HG03342 (cell line): Measurements from ENCODE around the gene CCDC92.
"Not testable (repeated sequence)": the region's sequence is repeated elsewhere in the genome, so short reads cannot be mapped to it uniquely, and the experiment has no call there.

Experiments
- ATAC-seq: cut with Tn5 transposase; IDR thresholded peaks from one replicate; pipeline ENCODE4 v1.9.1; 2021; ENCODE audit warnings: mild to moderate bottlenecking, moderate library complexity; ENCODE audit not compliant: unreplicated experiment

Gene CCDC92

DNA sequence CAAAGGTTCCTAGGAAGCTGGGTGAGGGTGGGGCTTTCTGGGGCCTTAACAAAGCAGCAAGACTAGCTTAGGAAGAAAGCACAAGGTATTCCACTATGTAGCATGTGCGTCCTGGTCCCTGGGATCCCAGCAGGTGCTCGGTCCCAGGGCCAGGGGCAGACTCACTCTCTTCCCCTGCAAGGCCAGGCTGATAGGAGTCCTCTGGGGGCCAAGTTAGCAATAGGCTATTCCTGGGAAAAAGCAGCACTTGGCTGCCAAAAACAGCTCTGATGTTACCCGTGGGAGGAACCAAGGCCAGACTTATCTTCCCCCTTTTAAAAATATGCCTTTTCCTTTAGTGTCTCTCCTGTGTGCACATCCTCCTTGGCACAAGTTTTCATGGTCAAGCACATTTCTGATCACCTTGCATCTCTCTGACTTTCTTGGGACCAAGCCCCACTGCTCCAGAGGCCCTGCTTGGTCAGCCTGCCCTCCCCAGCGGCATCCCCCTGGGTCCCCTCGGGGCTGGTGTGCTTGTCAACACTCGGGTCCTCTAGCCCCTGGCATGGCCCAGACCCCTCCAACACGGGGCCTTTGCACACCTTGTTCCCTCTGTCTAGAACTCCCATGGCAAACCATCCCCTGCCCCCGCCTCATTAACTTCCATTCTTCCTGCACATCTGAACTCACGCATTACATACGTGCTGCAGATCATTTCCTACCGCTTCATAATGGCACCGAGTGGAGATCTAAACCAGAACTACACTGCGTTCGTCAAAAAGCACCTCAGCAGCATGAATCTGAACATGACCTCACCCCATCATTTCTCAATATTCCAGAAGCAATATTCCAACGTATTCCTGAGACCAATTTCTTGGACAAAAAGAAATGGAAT, 21.9 kb downstream of the CCDC92 start:
- no peak for ATAC-seq

DNA sequence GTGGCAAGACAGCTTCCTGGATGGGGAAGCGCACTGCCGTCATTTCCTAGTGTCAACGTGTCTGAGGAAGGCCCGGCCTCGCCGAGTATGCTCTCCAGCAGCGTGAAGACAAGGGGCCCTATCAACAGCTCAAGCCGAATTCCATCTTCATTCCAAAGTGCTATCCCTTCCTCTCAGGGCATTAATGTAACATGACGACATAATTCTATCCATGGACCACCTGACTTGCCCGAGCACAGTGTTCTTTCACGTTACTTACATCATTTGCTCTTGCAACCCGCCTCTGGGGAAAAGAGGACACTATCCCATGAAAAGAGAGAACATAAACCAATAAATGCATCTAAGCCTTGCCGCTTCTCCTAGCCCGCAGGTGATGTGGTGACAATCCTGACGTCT, 22.9 kb downstream of the CCDC92 start:
- ATAC-seq: no peak

DNA sequence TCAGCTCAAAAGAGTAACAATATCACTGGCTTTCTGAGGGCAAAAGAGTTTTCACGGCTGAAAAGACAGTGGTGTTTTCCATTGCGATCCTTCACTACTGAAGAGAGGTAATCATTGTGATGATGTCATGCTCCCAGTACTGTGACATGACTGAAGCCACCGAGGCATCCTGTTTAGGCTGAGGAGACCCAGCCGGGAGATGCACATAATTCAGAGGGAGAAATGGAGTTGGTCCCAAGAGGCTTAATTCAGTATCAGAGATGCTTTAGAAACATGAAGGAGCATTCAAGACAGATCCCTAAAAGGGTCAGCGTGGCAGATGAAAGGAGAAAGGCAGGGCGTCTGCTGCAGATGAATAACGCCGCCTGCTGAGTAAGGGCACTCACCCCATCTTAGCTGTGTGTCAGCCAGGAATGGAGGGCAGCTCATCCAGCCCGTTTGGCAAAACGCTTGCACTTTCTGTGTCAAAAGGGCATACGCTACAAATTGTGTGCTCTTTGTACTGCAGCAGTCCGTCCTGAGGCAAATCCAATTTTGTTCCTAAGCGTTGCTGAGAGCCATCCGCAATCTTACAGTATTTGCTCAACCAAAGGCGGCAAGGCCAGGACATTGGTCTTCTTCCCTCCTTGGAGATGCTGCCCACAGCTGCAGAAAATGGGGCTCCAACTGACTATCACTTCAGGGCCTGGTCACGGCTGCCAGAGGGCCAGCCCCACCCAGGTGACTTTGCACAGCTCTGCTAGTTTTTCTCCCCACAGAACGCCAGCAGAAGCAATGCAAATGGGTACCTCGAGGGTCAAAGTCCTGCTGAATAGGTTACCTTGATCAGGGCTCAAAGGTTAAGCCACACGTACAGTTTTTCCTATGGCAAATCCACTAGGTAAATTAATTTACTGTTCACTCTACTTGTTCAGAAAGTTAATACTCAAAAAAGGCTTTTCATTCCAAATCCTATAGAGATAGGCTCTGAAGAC, 23.5 kb downstream of the CCDC92 start:
- ATAC-seq: no peak

DNA sequence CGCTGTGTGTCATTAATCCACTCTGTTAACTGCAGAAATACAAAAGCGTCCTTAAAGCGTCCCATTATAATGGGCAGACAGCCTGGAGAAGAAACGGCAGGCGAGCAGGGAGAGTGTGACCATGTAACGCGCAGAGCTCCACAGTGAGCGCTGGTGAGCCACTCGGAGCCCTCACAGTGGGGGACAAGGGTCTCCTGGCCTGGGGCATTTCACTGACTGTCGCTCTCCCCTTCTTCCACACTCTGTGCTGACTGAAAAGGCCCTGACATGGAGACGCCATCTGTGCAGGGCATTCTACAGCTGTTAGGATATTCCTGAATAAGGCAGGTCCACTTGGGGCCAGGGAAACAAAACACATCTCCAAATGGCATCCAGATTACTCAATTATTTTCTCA, 24.2 kb downstream of the CCDC92 start:
- ATAC-seq: no peak

DNA sequence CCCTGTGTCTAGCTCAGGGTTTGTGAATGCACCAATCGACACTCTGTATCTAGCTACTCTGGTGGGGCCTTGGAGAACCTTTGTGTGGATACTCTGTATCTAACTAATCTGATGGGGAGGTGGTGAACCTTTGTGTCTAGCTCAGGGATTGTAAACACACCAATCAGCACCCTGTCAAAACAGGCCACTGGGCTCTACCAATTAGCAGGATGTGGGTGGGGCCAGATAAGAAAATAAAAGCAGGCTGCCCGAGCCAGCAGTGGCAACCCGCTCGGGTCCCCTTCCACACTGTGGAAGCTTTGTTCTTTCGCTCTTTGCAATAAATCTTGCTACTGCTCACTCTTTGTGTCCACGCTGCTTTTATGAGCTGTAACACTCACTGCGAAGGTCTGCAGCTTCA, 25.1 kb downstream of the CCDC92 start:
- ATAC-seq: not testable (repeated sequence)

DNA sequence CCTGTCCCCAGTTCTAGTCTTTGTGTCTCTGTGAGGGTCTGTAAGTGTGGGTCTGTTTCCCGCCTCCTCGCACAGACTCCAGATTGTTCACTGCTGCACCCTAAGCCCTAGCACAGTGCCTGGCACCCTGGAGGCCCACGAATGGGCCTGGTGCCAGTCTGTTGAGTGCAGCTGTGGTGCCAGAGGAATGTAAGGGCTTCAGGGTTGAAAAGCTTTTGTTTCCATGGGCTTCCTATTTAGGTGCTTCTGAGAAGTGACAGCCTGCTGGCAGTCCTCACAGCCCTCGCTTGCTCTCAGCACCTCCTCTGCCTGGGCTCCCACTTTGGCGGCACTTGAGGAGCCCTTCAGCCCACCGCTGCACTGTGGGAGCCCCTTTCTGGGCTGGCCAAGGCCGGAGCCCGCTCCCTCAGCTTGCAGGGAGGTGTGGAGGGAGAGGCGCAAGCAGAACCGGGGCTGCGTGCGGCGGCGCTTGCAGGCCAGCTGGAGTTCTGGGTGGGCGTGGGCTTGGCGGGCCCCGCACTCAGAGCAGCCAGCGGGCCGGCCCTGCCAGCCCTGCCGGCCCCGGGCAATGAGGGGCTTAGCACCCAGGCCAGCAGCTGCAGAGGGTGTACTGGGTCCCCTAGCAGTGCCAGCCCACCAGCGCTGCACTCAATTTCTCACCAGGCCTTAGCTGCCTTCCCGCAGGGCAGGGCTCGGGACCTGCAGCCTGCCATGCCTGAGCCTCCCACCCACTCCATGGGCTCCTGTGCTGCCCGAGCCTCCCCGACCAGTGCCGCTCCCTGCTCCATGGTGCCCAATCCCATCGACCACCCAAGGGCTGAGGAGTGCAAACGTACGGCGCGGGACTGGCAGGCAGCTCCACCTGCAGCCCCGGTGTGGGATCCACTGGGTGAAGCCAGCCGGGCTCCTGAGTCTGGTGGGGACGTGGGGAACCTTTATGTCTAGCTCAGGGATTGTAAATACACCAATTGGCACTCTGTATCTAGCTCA, 25.8 kb downstream of the CCDC92 start:
- ATAC-seq: not testable (repeated sequence)

DNA sequence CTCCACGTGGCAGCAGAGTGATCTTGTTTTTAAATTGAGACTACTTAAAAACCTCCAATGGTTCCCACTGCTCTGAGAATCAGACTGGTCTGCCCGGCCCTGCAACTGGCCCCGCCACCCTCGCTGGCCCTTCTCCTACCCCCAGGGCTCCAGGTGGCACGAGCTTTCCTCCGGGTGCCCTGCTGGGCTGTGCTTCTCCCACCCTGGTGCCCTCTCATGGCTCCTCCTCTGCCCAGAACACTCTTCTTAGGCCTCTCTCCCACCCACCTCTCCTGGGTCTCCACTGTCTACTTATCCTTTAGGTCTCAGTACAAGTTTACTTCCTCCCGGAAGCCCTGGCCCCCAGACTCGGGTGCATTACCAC, 26.5 kb downstream of the CCDC92 start:
- no peak for ATAC-seq

DNA sequence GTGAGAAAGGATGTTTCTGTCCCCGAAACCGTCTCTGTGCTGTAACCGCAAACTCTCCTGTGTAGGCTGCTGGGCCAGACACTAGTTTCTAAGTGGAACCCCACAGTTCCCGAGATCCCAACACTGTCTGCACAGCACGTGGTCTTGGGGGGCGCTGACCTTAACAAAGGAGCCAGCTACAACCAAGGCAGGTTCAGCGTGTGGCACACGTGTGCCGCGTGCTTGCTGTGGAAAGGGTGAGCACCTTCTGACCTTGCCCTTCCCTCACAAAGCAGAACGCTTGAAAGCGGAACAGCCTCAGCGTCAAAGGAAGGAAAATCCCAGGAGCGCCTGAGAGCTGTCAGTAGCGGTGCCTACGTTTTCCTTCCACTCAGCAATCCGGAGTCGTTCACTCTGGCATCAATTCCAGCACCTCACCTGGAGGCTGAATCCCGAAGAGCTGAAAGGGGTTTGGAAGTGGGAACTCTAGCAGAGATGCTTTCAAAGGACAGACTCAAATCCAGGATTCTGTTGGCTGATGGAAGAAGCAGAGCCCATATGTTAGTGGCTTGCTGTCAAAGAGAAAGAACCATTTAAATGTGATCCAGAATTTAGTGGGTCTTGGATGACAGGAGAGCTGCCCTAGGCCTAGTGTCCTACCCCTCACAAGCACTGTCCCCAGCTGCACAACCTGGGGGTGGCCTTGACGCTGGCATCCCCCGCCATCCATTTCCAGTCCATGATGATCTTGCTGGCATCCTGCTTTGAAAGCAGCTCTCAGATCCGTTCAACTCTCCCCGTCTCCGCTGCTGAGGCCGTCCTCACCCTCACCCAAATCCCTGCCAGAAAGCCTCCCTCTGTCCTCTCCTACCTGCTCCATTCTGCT, 27.1 kb downstream of the CCDC92 start:
- ATAC-seq: no peak

DNA sequence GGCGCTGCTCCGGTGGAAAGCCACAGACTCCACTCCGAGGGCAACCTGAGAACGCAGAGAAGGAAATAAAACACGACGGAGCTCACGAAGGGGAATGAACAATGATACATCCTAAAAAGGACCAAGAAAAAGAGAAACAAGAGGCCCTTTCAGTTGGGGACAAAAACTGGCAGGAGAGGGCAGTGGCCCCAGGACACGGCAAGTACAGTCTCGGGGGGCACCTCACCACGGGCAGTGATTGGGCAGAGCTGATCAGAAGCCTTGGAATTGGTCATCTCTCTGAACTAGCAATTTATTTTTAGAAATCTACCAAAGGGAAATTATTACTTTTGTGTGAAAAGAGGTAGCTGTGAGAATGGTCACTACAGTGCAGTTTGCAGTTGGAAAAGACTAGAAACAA, 27.9 kb downstream of the CCDC92 start:
- ATAC-seq: no peak

DNA sequence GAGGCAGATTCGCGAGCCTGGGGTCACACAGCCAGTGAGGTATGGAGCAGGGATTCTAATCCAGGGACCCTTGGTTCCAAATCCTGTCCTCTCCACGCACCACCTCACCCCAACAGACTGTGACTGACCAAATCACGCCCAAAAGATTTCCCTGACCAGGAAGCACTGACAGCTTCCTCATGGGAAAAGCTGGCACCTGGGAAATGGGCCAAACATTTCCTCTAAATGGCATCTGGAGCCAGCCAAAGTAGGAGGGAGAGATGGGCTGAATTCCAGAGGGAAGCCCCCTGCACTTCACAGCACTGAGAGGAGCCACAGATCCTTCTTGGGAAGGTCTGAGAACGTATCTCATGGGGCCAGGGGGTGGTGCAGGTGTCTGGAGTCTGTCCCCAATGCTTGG, 28.8 kb downstream of the CCDC92 start:
- no peak for ATAC-seq

DNA sequence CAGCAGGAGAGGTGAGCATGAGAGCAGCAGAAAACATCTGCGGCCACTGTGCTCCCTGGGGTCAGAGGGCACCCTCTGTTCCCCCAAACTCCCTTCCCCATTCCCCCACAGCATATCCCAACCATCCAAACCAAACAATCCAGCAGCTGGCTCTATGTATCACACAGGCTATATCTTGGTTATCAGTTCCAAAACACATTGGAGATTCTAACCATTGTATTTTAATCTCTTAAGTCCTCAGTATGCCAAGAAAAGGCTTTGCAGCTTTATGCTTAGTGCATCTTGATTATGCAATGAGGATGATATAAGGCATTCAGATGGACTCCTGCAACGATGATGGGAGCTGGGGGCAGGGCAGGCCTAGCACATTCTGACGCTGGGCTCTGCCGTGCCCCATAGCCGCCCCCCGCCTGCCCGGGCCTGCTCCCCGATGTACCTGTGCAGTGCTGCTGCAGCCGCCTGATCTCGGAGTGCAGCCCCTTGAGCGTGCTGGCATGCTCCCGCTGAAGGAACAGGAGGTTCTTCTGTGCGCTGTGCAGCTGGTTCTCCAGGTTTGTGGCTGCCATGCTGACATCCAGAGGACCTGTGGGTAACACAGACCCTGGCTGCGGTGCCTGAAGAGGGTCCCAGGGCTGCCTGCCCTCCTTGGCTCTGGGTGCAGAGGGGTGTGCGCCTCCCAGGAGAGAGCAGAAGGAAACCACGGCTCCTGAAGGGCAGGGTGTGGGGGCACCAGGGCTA, 29.6 kb downstream of the CCDC92 start:
- no peak for ATAC-seq

DNA sequence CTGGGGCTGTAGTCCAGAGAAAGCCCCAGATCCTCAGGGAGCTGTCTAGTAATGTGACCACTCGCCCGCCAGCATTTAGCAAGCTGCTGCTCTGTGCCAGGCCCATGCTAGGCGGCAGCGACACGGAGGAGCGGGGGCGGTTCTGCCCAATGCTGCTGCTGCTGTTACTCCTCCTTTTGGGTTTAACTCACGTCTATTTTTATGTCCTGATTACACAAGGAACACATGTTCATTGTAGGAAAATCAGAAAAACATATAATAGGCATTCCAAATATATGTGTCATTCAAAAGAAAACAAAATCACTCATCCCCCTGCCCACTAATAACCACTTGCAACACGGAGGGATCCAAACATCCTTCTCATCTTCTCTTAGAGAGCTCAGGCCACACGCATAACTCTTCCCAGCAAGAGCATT, 30.4 kb downstream of the CCDC92 start:
- ATAC-seq: no peak

DNA sequence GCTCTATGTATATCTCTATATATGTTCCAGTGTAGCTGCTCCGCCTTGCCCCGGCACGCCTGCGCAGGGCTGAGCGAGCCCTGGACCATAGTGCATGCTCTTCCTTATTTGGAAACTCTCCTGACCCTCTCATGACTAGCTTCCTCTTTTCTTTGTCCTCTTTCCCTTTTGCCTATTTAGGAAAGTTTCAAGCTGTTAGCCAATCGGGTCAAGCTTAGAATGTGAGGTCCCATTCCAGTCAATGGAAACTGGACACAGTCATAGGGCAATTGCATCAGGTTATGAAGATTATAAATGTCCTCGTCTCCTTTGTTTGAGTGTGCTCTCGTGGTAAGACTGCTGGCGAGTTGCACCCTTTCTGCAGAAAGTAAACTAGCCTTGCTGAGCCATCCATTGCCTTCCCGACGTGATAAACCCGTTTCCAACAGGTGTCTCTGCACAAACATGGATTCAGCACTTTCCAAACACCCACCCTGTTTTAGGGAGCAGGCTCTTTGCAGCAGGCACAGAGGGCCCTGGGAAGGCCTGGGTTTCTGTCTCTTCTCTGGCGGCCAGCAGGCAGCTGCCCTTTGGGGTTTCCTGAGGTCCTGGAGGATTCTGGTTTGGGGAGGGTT, 30.9 kb downstream of the CCDC92 start:
- ATAC-seq: no peak

DNA sequence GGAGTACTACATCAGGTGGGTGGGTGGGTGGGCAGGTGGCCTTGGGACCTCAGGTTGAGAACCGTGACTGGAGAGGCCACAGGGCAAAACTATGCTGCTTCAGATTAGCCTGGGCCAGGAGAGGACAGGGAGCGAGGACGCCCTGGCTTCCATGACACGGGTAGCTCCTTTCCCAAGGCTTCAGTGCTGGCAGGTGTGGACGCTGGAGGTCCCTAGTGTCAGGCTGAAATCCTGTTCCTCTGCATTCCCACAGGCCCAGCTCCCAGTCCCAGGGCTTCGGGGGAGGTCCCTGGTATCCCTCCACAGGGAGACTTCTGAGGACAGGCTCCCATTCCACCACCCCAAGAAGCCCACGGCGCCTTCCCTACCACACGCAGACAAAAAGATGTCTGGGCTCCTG, 31.6 kb downstream of the CCDC92 start:
- ATAC-seq: no peak

DNA sequence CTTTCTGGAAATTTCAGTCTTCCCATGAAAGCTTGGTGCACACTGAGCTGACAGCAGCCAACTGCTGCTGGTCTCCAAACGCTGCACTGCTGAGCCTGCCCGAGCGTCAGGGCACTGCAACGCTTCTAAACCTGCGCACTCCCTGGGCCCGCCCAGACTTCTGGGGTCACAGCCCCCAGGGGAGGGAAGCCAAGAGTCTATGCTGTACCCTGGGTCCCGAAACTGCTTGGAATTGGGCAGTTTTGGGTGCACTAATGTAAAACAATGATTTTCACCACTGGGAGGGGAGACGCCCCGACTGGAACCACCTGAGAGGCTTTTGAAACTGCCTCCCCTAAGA, 32.0 kb downstream of the CCDC92 start:
- no peak for ATAC-seq

DNA sequence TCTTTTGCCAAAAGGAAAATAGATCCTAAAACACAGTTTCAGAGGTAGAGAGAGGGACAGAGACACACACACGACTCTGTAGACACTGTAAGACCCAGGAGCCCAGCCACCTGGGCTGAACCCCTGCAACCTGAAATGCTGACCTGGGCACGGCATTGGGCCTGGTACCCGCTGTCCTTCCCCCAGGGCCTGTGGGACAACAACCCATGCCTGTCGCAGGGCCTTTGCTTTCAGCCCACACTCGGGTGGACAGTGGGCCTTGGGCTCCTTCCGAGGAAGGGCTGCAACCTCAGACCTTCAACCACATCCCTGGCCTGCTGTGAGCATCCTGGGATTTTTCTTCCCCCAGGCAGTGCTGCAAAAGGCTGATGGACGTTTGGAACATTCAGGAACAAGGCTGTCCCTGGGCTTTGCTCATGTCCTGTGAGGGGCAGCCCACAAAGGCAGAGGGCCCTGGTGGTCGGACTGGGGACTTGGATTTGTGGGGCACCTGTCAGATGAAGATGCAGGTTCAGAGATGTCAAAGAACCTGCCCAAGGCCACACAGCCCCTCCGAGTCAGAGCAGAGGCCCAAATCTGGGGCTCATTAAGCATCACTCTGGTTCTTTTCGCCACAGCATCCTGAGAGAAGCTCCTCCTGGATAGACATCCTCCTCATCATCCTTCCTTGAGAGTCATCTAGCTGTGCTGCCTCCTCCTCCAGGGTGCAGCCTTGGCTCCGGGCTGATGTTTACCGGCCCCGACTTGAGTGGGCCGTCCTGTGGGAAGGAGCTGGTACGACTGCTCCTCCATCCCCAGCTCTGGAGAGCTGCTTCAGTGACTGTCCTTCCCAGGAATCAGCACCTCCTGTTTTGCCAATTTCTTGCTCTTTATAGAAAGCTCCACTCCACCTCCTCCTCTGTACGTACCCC, 32.7 kb downstream of the CCDC92 start:
- ATAC-seq: no peak

DNA sequence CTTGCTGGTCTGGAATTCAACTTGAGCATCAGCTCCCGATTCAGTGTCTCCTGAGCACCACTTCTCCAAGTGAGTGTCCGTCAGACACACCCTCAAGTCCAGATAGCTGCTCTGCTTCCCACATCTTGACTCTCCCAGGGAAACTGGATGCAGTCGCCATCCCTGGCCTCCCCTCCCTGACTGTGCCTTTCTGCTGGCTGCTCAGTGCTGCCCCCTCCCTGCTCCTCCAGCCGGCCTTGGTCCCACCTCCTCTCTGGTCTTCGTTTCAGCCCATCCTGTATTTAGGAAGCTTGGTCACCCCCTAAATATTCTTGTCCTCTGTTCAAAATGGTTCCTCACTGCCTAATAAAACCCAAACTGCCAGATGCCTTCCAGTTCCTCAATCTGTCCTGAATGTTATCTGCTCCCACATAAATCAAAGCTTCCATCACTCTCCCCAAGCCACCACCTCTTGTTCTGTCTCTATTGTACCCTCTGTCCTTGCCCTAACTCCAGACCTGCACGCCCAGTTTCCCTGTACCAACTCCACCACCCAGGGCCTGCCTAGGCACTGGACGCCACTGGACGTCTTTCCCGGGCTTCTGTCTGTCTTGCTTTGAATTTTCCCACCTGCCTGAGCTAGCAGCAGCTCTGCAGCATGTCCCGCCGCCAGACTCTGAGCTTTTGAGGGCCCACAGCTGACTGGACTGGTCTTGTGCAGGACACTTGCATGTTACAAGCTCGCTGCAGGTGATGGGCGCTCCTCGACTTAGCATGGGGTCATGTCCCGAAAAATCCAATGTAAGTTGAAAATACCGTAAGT, 33.8 kb downstream of the CCDC92 start:
- ATAC-seq: no peak
